Upper lobe of left lung (tissue), 4 donors: ENCODE data around the gene ZBTB24.

ENCODE experiments used
- EP300 ChIP-seq, 4 donors: sonication (generic); formaldehyde crosslinking; IDR thresholded peaks; one replicate each; pipeline ENCODE4 v1.5.1; 2017; ENCODE audit warnings: antibody characterized with exemption in 4 of 4, control low read depth in 2 of 4
- POLR2AphosphoS5 ChIP-seq, 2 donors: sonication (generic); formaldehyde crosslinking; IDR thresholded peaks; one replicate each; pipeline ENCODE4 v1.5.1; 2017; ENCODE audit warnings: antibody characterized with exemption in 2 of 2
- TF ChIP-seq, protein P1 (sequence below), 6 experiments: fragments of 450-650 bp in 4 of 6; fragments of 200-600 bp in 2 of 6; sonication (generic) in 2 of 6; IDR thresholded peaks; one replicate each; pipeline ENCODE4 v1.5.1; 2016 to 2019; ENCODE audit warnings: antibody characterized with exemption in 6 of 6

DNA sequence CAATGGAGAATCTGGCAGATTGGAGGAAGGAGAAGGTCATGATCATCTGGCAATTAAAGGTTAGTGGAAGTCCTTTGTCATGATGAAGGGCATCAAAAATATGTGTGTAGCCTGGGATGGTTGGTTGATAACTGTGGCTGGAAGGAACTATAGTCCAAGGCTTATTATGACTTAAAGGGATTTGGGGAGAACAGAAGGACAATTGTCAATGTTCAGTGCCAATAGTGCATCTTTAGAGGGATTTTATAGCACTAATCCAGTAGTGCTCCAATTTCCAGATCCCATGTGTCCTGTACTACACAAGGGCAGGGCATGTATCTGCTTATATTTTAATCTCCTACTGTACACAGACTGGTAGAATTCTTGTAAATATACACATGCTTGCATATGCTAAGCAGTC, 5.0 kb upstream of the ZBTB24 start:
- TF ChIP-seq POLR2AphosphoS5 (IDR thresholded peaks at IDR 0.05) (no peak), EP300 (IDR thresholded peaks at IDR 0.05) (no peak)
- TF ChIP-seq, protein P1, sequence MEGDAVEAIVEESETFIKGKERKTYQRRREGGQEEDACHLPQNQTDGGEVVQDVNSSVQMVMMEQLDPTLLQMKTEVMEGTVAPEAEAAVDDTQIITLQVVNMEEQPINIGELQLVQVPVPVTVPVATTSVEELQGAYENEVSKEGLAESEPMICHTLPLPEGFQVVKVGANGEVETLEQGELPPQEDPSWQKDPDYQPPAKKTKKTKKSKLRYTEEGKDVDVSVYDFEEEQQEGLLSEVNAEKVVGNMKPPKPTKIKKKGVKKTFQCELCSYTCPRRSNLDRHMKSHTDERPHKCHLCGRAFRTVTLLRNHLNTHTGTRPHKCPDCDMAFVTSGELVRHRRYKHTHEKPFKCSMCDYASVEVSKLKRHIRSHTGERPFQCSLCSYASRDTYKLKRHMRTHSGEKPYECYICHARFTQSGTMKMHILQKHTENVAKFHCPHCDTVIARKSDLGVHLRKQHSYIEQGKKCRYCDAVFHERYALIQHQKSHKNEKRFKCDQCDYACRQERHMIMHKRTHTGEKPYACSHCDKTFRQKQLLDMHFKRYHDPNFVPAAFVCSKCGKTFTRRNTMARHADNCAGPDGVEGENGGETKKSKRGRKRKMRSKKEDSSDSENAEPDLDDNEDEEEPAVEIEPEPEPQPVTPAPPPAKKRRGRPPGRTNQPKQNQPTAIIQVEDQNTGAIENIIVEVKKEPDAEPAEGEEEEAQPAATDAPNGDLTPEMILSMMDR (IDR thresholded peaks at IDR 0.05) = no peak
